ENCODE data around the gene CEMIP2.

DNA sequence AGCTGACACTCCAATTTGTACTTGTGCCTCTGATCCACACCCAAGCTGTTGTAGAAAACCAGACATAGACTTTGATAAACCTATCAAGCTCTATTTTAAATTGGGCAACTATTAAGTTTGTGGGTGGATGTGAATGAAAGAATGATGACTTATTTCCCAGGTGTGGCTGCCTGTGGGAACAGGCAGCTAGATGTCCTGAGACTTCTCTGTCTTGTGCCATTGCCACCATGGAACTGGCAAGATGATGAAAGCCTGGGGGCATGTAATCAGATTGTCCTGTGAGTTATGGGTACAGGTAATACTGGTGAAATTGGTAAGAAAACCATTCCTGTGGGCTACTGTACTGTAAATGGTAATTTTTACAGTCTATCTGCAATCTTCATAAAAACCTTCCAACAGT lies 57.5 kb downstream of the CEMIP2 start:
- TF ChIP-seq, protein P1, sequence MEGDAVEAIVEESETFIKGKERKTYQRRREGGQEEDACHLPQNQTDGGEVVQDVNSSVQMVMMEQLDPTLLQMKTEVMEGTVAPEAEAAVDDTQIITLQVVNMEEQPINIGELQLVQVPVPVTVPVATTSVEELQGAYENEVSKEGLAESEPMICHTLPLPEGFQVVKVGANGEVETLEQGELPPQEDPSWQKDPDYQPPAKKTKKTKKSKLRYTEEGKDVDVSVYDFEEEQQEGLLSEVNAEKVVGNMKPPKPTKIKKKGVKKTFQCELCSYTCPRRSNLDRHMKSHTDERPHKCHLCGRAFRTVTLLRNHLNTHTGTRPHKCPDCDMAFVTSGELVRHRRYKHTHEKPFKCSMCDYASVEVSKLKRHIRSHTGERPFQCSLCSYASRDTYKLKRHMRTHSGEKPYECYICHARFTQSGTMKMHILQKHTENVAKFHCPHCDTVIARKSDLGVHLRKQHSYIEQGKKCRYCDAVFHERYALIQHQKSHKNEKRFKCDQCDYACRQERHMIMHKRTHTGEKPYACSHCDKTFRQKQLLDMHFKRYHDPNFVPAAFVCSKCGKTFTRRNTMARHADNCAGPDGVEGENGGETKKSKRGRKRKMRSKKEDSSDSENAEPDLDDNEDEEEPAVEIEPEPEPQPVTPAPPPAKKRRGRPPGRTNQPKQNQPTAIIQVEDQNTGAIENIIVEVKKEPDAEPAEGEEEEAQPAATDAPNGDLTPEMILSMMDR (IDR thresholded peaks at IDR 0.05 in 2 of 3, conservative IDR thresholded peaks at IDR 0.05 in 1 of 3; ENCODE audit: control insufficient read depth in 2 of 3, extremely low read depth in 1 of 3, insufficient read depth in 1 of 3, low read depth in 3 of 3, low read length in 3 of 3): no peak
- TF ChIP-seq LARP7 (IDR thresholded peaks at IDR 0.05): no peak
- TF ChIP-seq SMAD1 (IDR thresholded peaks at IDR 0.05; ENCODE audit: low read depth, partially characterized antibody): no peak
- TF ChIP-seq CHD2 (IDR thresholded peaks at IDR 0.05; ENCODE audit: borderline replicate concordance, low read depth, low read length): no peak
- no peak for TF ChIP-seq HDAC6 (IDR thresholded peaks at IDR 0.05; ENCODE audit: unreplicated experiment)
- no peak for TF ChIP-seq BHLHE40 (IDR thresholded peaks at IDR 0.05; ENCODE audit: borderline replicate concordance in 1 of 2, low read depth in 2 of 2, low read length in 1 of 2)

Data from GM12878 (cell line).